ENCODE results near the gene DHTKD1.

DHTKD1 gene

GRCh38 chr10:12036073-12036655 lies 32.6 kb upstream of the DHTKD1 start:
- no peak for TF ChIP-seq CTCF (IDR thresholded peaks at IDR 0.05)

- TF ChIP-seq CTCF (IDR thresholded peaks at IDR 0.05) = no peak
Measured at GRCh38 chr10:12041766-12042408, 26.9 kb upstream of the DHTKD1 start.

DNA sequence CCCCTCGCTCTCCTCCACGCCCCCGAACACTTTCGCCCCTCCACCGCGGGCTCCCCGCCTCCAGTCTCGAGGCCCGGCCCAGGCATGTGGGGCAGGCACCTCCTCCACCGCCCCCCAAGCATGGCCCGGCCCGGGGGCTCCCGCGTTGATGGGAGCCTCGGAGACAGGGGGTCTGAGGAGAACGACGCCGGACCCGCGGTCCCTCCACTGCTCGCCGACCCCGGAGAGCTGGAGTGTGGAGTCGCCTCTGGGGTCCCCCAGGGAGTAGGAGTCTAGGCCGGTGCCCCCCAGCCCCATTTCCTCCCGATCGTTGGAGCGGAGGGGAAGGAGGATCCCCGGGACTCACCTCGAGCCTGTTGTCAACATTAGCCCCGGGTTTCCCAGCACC lies 26.4 kb upstream of the DHTKD1 start:
- TF ChIP-seq CTCF (IDR thresholded peaks at IDR 0.05) = no peak

GRCh38 chr10:12042797-12043651 lies 25.7 kb upstream of the DHTKD1 start, which contains the start of gene UPF2:
TSS of gene UPF2 (minus strand) at chr10:12042809. CDS start at chr10:12035423, 7,386 bp downstream.
- no peak for TF ChIP-seq CTCF (IDR thresholded peaks at IDR 0.05)

GRCh38 chr10:12045596-12045995 lies 23.2 kb upstream of the DHTKD1 start:
- TF ChIP-seq CTCF (IDR thresholded peaks at IDR 0.05) = no peak

DNA sequence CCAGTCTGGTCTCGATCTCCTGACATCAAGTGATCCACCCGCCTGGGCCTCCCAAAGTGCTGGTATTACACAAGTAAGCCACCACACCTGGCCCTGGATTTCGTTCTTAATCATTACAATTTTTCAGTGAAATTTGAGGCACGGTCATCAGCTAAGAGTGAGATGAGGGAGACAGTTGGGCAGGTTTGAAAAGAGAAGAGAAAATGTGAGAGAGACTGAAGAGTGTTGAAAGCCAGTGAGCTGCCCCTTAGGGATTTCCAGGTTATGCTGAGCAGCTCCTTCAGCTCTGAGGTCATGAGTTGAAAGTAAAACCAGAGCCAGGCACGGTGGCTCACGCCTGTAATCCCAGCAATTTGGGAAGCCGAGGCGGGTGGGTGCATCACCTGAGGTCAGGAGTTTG lies 20.2 kb upstream of the DHTKD1 start:
- no peak for TF ChIP-seq CTCF (IDR thresholded peaks at IDR 0.05)

DNA sequence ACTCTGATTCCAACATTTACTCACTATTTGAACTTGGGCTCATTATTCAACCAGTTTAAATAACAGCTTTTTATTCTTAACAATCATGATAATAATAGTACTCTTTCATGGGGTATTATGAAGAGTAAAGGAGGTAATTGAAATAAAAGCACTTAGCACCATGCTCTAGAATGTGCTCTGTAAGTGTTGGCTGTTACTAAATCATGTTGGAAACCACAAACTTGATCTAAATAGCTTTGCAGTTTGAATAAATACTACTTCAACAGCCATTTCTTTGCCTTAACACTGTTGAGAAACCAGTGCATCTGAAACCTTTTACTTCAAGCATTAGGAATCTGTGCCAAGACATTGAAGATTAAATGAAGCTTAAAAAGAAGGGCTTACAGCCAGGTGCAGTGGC lies 18.2 kb upstream of the DHTKD1 start:
- no peak for TF ChIP-seq CTCF (IDR thresholded peaks at IDR 0.05)

All from LNCAP (cell line).